HepG2 (cell line): ENCODE data around the gene KCNIP4. TPM values are rescaled to one million over a fixed set of nuclear protein-coding genes. Genes with fewer than 3 reads are reported as not detected.

ENCODE experiments used
- ATAC-seq: fragments of 200-7000 bp; cut with Tn5 transposase; 3 replicates; pipeline ENCODE4 v1.9.1; 2020; ENCODE audit warnings: mild to moderate bottlenecking, moderate library complexity
- BruUV-seq: library from RNA; stranded (reverse); fragments of 400-500 nt; replicated peaks from 2 replicates; lab custom pipeline; 2021; lab: Mats Ljungman, UMichigan
- CTCF ChIA-PET: fragments of 300-600 bp; formaldehyde crosslinking; extraction: SDS; loops from one replicate; lab custom pipeline; 2021; ENCODE audit warnings: low total read pairs, inconsistent platforms, low intra/inter-chr PET ratio; lab: Yijun Ruan, JAX
- POLR2A ChIA-PET: fragments of 350-600 bp; sonication (Branson Sonifier 250); formaldehyde crosslinking; loops from one replicate; lab custom pipeline; 2020; ENCODE audit warnings: antibody characterized with exemption, inconsistent platforms; lab: Yijun Ruan, JAX
- DNase-seq: peaks from one replicate; pipeline ENCODE4 v3.0.0-alpha.2; 2015; ENCODE audit warnings: low spot score
- FAIRE-seq: peaks from 3 replicates; lab custom pipeline; 2011; peaks lifted over from hg19 to GRCh38; lab: Jason Lieb, UNC
- H2AFZ ChIP-seq: one replicate; pipeline ENCODE4 v1.6.1; 2011; ENCODE audit warnings: low read length, inconsistent platforms
- H3K27ac ChIP-seq: fragments of 300-600 bp; 3 replicates; pipeline ENCODE4 v1.8.0; 2011; ENCODE audit warnings: mixed run types, mild to moderate bottlenecking, mixed read lengths, low read length, inconsistent platforms; ENCODE audit not compliant: insufficient read depth; ENCODE audit errors: extremely low read length
- H3K27me3 ChIP-seq, 2 experiments: fragments of 200-600 bp in 1 of 2; 2 replicates in 1 of 2; 3 replicates in 1 of 2; pipeline versions ENCODE4 v1.6.0 to v1.8.0; 2011; ENCODE audit warnings: low read length in 2 of 2, mild to moderate bottlenecking in 2 of 2, moderate library complexity in 2 of 2, inconsistent platforms in 1 of 2; ENCODE audit not compliant: insufficient read depth in 2 of 2, control insufficient read depth in 1 of 2
- H3K36me3 ChIP-seq, 2 experiments: fragments of 200-600 bp in 1 of 2; replicated peaks in 1 of 2; 2 replicates in 1 of 2; 3 replicates in 1 of 2; pipeline versions ENCODE4 v1.5.1 to v1.8.0; 2011; ENCODE audit warnings: low read length in 2 of 2, inconsistent platforms in 1 of 2; ENCODE audit not compliant: insufficient read depth in 2 of 2, control insufficient read depth in 1 of 2
- H3K4me1 ChIP-seq: 2 replicates; pipeline ENCODE4 v1.5.1; 2012; ENCODE audit warnings: low read length, inconsistent platforms; ENCODE audit not compliant: insufficient read depth
- H3K4me2 ChIP-seq: 2 replicates; pipeline ENCODE4 v1.6.0; 2011; ENCODE audit warnings: low read depth, low read length, inconsistent platforms
- H3K4me3 ChIP-seq, 3 experiments: fragments of 200-600 bp in 1 of 3; sonication (generic), shearing (Covaris generic) in 1 of 3; replicated peaks in 1 of 3; 2 replicates each; pipeline ENCODE4 v1.5.1; 2011 to 2016; ENCODE audit warnings: low read length in 3 of 3, inconsistent platforms in 2 of 3, low read depth in 2 of 3, mild to moderate bottlenecking in 2 of 3, control low read depth in 1 of 3, mixed read lengths in 1 of 3; ENCODE audit not compliant: insufficient read depth in 1 of 3
- H3K79me2 ChIP-seq: one replicate; pipeline ENCODE4 v1.6.1; 2011; ENCODE audit warnings: low read length, inconsistent platforms; ENCODE audit not compliant: insufficient read depth
- H3K9ac ChIP-seq: 2 replicates; pipeline ENCODE4 v1.6.0; 2011; ENCODE audit warnings: mild to moderate bottlenecking, low read depth, low read length, inconsistent platforms; ENCODE audit not compliant: insufficient read depth
- H3K9me3 ChIP-seq: 2 replicates; pipeline ENCODE4 v1.5.1; 2012; ENCODE audit warnings: mild to moderate bottlenecking, low read length
- H4K20me1 ChIP-seq: 2 replicates; pipeline ENCODE4 v1.6.0; 2011; ENCODE audit warnings: inconsistent platforms, mild to moderate bottlenecking, low read length, moderate library complexity; ENCODE audit not compliant: insufficient read depth
- ARHGAP35 ChIP-seq: sonication (generic); formaldehyde crosslinking; IDR thresholded peaks from 2 replicates; pipeline ENCODE4 v1.9.0; 2022; ENCODE audit warnings: mild to moderate bottlenecking, inconsistent platforms, moderate library complexity, missing genetic modification reagents, borderline replicate concordance
- NFIC ChIP-seq: IDR thresholded peaks from 2 replicates; pipeline ENCODE4 v1.6.1; 2012; ENCODE audit warnings: mild to moderate bottlenecking, low read length, inconsistent platforms
- SUZ12 ChIP-seq: fragments of 150-350 bp; IDR thresholded peaks from 2 replicates; pipeline ENCODE4 v1.6.1; 2014; ENCODE audit warnings: low read depth, low read length
- ZKSCAN8 ChIP-seq: IDR thresholded peaks from 2 replicates; pipeline ENCODE4 v1.6.1; 2016; ENCODE audit warnings: borderline replicate concordance, missing genetic modification reagents, missing compliant biosample characterization
- ZNF549 ChIP-seq: sonication (generic); formaldehyde crosslinking; IDR thresholded peaks from 2 replicates; pipeline ENCODE4 v1.5.0; 2020; ENCODE audit warnings: missing genetic modification reagents
- ZNF558 ChIP-seq: sonication (generic); formaldehyde crosslinking; IDR thresholded peaks from 2 replicates; pipeline ENCODE4 v1.9.0; 2022; ENCODE audit warnings: mild to moderate bottlenecking, missing genetic modification reagents, borderline replicate concordance
- ZNF879 ChIP-seq: sonication (generic); formaldehyde crosslinking; IDR thresholded peaks from 2 replicates; pipeline ENCODE4 v1.8.1; 2023; ENCODE audit warnings: missing genetic modification reagents
- WGBS: methylation state at CpG from one replicate; pipeline ENCODE4 v1.1.6; 2017; ENCODE audit warnings: low lambda C conversion rate; 5-methylcytosine and 5-hydroxymethylcytosine counted together
- in situ Hi-C: cut with HindIII; loops from 2 replicates; pipeline ENCODE4 v1.10.0; 2017; ENCODE audit warnings: low pct_unique_long_range_greater_than_20kb; ENCODE audit not compliant: extremely low pct_ligation_motif_present
- intact Hi-C: fragments of 100-400 bp; cut with micrococcal nuclease; formaldehyde crosslinking; loops from one replicate; pipeline ENCODE4 v1.10.0; 2022; ENCODE audit not compliant: unreplicated experiment
- polyA plus RNA-seq, 8 experiments: library from polyadenylated mRNA; depleted of rRNA in 3 of 8; stranded (reverse) in 7 of 8; unstranded in 1 of 8; fragments of >200 nt; fragmentation: Illumina TruSeq in 4 of 8; extraction: Trizol in 4 of 8; gene quantifications; 2 replicates each; pipeline versions ENCODE4 v1.2.1 to v1.2.3, GENCODE V29; 2011 to 2016; ENCODE audit warnings: low read depth in 4 of 8, missing spikeins in 1 of 8, mixed read lengths in 1 of 8; ENCODE audit not compliant: insufficient read depth in 1 of 8
- total RNA-seq, 5 experiments: library from RNA; depleted of rRNA; stranded (reverse); fragments of >200 nt; fragmentation: Illumina TruSeq; extraction: Trizol; gene quantifications; 2 replicates each; pipeline ENCODE4 v1.2.3, GENCODE V29; 2016; ENCODE audit warnings: low read depth in 1 of 5
- TF ChIP-seq, protein P1 (sequence below): sonication (generic); formaldehyde crosslinking; IDR thresholded peaks from 2 replicates; pipeline ENCODE4 v1.5.0; 2020; ENCODE audit warnings: mild to moderate bottlenecking, missing genetic modification reagents
- TF ChIP-seq, protein P2 (sequence below): fragments of 450-650 bp; IDR thresholded peaks from 2 replicates; pipeline ENCODE4 v1.6.1; 2017; ENCODE audit warnings: mild to moderate bottlenecking
- TF ChIP-seq, protein P3 (sequence below): sonication (generic); formaldehyde crosslinking; IDR thresholded peaks from 2 replicates; pipeline ENCODE4 v1.4.0; 2020; ENCODE audit warnings: mild to moderate bottlenecking, missing genetic modification reagents

KCNIP4 gene
- total and polyA plus RNA-seq, 2 of the 13 experiments (the other 11 are each of a cell fraction or from before 2014, with no cell fraction given): 0.09 TPM; not detected in 1

DNA sequence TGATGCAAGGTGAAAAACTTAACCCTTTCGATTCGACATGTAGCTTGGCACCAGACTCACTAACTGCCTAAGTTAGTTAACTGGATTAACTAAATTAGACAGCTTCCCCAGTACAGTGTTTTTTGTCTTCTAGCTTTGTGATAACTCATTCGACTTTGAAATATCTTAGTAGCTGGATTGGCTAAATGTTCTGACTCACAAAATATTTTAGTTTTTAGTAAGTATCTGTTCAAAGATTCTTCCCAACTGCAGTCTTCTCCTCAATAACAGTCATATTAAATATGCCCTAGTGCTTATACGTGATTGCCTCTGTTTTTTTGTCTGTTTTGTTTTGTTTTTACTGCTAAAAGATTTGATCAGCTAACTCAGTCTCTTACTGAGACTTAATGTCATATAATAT, 102.9 kb downstream of the KCNIP4 start:
- ATAC-seq: no peak
- BruUV-seq: no TSS peak
- H3K4me3 ChIP-seq: no peak overlapping the region

More for the DNA sequence above, 102.9 kb downstream of the KCNIP4 start:
- POLR2A ChIA-PET: no interaction called here
- TF ChIP-seq ZKSCAN8 (CRISPR knock-in tag) (no peak), SUZ12 (no peak), ZNF558 (CRISPR knock-in tag) (no peak), NFIC (no peak), ARHGAP35 (CRISPR knock-in tag) (no peak), ZNF879 (no peak), ZNF549 (CRISPR knock-in tag) (no peak)
- TF ChIP-seq, protein P1, sequence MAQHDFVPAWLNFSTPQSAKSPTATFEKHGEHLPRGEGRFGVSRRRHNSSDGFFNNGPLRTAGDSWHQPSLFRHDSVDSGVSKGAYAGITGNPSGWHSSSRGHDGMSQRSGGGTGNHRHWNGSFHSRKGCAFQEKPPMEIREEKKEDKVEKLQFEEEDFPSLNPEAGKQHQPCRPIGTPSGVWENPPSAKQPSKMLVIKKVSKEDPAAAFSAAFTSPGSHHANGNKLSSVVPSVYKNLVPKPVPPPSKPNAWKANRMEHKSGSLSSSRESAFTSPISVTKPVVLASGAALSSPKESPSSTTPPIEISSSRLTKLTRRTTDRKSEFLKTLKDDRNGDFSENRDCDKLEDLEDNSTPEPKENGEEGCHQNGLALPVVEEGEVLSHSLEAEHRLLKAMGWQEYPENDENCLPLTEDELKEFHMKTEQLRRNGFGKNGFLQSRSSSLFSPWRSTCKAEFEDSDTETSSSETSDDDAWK (CRISPR knock-in tag): no peak
- TF ChIP-seq, protein P2, sequence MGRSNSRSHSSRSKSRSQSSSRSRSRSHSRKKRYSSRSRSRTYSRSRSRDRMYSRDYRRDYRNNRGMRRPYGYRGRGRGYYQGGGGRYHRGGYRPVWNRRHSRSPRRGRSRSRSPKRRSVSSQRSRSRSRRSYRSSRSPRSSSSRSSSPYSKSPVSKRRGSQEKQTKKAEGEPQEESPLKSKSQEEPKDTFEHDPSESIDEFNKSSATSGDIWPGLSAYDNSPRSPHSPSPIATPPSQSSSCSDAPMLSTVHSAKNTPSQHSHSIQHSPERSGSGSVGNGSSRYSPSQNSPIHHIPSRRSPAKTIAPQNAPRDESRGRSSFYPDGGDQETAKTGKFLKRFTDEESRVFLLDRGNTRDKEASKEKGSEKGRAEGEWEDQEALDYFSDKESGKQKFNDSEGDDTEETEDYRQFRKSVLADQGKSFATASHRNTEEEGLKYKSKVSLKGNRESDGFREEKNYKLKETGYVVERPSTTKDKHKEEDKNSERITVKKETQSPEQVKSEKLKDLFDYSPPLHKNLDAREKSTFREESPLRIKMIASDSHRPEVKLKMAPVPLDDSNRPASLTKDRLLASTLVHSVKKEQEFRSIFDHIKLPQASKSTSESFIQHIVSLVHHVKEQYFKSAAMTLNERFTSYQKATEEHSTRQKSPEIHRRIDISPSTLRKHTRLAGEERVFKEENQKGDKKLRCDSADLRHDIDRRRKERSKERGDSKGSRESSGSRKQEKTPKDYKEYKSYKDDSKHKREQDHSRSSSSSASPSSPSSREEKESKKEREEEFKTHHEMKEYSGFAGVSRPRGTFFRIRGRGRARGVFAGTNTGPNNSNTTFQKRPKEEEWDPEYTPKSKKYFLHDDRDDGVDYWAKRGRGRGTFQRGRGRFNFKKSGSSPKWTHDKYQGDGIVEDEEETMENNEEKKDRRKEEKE: no peak
- TF ChIP-seq, protein P3, sequence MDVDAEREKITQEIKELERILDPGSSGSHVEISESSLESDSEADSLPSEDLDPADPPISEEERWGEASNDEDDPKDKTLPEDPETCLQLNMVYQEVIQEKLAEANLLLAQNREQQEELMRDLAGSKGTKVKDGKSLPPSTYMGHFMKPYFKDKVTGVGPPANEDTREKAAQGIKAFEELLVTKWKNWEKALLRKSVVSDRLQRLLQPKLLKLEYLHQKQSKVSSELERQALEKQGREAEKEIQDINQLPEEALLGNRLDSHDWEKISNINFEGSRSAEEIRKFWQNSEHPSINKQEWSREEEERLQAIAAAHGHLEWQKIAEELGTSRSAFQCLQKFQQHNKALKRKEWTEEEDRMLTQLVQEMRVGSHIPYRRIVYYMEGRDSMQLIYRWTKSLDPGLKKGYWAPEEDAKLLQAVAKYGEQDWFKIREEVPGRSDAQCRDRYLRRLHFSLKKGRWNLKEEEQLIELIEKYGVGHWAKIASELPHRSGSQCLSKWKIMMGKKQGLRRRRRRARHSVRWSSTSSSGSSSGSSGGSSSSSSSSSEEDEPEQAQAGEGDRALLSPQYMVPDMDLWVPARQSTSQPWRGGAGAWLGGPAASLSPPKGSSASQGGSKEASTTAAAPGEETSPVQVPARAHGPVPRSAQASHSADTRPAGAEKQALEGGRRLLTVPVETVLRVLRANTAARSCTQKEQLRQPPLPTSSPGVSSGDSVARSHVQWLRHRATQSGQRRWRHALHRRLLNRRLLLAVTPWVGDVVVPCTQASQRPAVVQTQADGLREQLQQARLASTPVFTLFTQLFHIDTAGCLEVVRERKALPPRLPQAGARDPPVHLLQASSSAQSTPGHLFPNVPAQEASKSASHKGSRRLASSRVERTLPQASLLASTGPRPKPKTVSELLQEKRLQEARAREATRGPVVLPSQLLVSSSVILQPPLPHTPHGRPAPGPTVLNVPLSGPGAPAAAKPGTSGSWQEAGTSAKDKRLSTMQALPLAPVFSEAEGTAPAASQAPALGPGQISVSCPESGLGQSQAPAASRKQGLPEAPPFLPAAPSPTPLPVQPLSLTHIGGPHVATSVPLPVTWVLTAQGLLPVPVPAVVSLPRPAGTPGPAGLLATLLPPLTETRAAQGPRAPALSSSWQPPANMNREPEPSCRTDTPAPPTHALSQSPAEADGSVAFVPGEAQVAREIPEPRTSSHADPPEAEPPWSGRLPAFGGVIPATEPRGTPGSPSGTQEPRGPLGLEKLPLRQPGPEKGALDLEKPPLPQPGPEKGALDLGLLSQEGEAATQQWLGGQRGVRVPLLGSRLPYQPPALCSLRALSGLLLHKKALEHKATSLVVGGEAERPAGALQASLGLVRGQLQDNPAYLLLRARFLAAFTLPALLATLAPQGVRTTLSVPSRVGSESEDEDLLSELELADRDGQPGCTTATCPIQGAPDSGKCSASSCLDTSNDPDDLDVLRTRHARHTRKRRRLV (CRISPR knock-in tag): no peak
- TF ChIP-seq, all 625 proteins: peak for 0
- no peaks in the 10 kb centered on the region for H3K9me3 ChIP-seq
- in situ Hi-C loops (no loop called here), intact Hi-C loops (no loop called here)
- H3K79me2 ChIP-seq: no peaks in the 10 kb centered on the region
- no peaks in the 10 kb centered on the region for H3K36me3 ChIP-seq
- H3K4me2 ChIP-seq: no peak overlapping the region
- H3K9ac ChIP-seq: no peak overlapping the region
- no peaks in the 10 kb centered on the region for H4K20me1 ChIP-seq
- H2AFZ ChIP-seq: no peak overlapping the region
- H3K27me3 ChIP-seq: no peaks in the 10 kb centered on the region
- WGBS: under 1% methylated on average over 4 of the region's 4 CpGs
- DNase-seq: no peak
- CTCF ChIA-PET: no interaction called here
- no peak for FAIRE-seq
- no peak overlapping the region for H3K27ac ChIP-seq
- H3K4me1 ChIP-seq: no peaks in the 10 kb centered on the region
